SK-N-MC (cell line): ENCODE data around the gene CCR4.

Experiments used
- EZH2 ChIP-seq: fragments of 200-600 bp; sonication (generic); IDR thresholded peaks from one replicate; pipeline ENCODE4 v1.6.1; 2017; ENCODE audit warnings: antibody characterized with exemption
- POLR2AphosphoS5 ChIP-seq: IDR thresholded peaks from 2 replicates; pipeline ENCODE4 v1.6.1; 2012; ENCODE audit warnings: mild to moderate bottlenecking, low read depth, low read length, borderline replicate concordance

GRCh38 chr3:32990116-32990515 lies 38.7 kb downstream of the CCR4 start:
- TF ChIP-seq POLR2AphosphoS5 (no peak), EZH2 (no peak)
